HL-60 (cell line): Measurements from ENCODE around the gene TDRD1.

Source experiments
- DNase-seq, 2 experiments: peaks; one replicate each; pipeline ENCODE4 v3.0.0-alpha.2; 2010 to 2020; ENCODE audit warnings: low read depth in 1 of 2, low spot score in 1 of 2
- H3K27ac ChIP-seq: fragments of 250-450 bp; sonication (Bioruptor Pico); replicated peaks from 2 replicates; pipeline ENCODE4 v1.5.1; 2020; ENCODE audit warnings: mild to moderate bottlenecking, moderate library complexity
- H3K27me3 ChIP-seq: fragments of 250-450 bp; sonication (Bioruptor Pico); 2 replicates; pipeline ENCODE4 v1.5.1; 2021; ENCODE audit warnings: mild to moderate bottlenecking, moderate library complexity; ENCODE audit not compliant: insufficient read depth, poor library complexity, severe bottlenecking
- H3K4me3 ChIP-seq: replicated peaks from 2 replicates; pipeline ENCODE4 v1.5.1; 2011; ENCODE audit warnings: mild to moderate bottlenecking, control low read depth, low read length; ENCODE audit not compliant: insufficient read depth
- CTCF ChIP-seq: IDR thresholded peaks from one replicate; pipeline ENCODE4 v1.5.1; 2011; ENCODE audit warnings: low read length, control low read depth, inconsistent platforms; ENCODE audit not compliant: insufficient read depth
- GABPA ChIP-seq: IDR thresholded peaks from 2 replicates; pipeline ENCODE4 v1.6.1; 2012; ENCODE audit warnings: low read depth
- POLR2AphosphoS5 ChIP-seq: IDR thresholded peaks from 2 replicates; pipeline ENCODE4 v1.6.1; 2012; ENCODE audit warnings: low read depth
- REST ChIP-seq: IDR thresholded peaks from 2 replicates; pipeline ENCODE4 v1.6.1; 2012; ENCODE audit warnings: low read depth; ENCODE audit not compliant: insufficient replicate concordance
- SPI1 ChIP-seq: IDR thresholded peaks from 2 replicates; pipeline ENCODE4 v1.6.1; 2012; ENCODE audit warnings: low read depth, mild to moderate bottlenecking, borderline replicate concordance

TDRD1 gene

GRCh38 chr10:114206902-114207301 is 27.7 kb downstream of the TDRD1 start:
- H3K27me3 ChIP-seq = no peaks in the 10 kb centered on the region
- no peak overlapping the region for H3K4me3 ChIP-seq
- H3K27ac ChIP-seq = no peak overlapping the region
- TF ChIP-seq CTCF (no peak), POLR2AphosphoS5 (no peak), SPI1 (no peak), REST (no peak), GABPA (no peak)
- no peak for DNase-seq

- TF ChIP-seq CTCF (no peak), REST (no peak), GABPA (no peak), SPI1 (no peak), POLR2AphosphoS5 (no peak)
- no peak overlapping the region for H3K27ac ChIP-seq
- DNase-seq = peak in 1 of 2 experiments; percentile 5
- no peak overlapping the region for H3K4me3 ChIP-seq
- H3K27me3 ChIP-seq = no peaks in the 10 kb centered on the region
Measured at GRCh38 chr10:114207349-114207748, 28.2 kb downstream of the TDRD1 start.

- Histone ChIP-seq H3K4me3 (no peak overlapping the region), H3K27me3 (no peaks in the 10 kb centered on the region), H3K27ac (no peak overlapping the region)
- DNase-seq = no peak
- TF ChIP-seq REST = no peak
- TF ChIP-seq GABPA = no peak
- no peak for TF ChIP-seq POLR2AphosphoS5
- no peak for TF ChIP-seq SPI1
- no peak for TF ChIP-seq CTCF
Measured at GRCh38 chr10:114208351-114208750, 29.2 kb downstream of the TDRD1 start.
